HG02763 (cell line): Measurements from ENCODE around the gene SWI5.
"Not testable (repeated sequence)": the region's sequence is repeated elsewhere in the genome, so short reads cannot be mapped to it uniquely, and the experiment has no call there.

Experiments
- ATAC-seq: cut with Tn5 transposase; IDR thresholded peaks from one replicate; pipeline ENCODE4 v1.9.1; 2021; ENCODE audit warnings: mild to moderate bottlenecking, moderate library complexity; ENCODE audit not compliant: unreplicated experiment

Gene SWI5

DNA sequence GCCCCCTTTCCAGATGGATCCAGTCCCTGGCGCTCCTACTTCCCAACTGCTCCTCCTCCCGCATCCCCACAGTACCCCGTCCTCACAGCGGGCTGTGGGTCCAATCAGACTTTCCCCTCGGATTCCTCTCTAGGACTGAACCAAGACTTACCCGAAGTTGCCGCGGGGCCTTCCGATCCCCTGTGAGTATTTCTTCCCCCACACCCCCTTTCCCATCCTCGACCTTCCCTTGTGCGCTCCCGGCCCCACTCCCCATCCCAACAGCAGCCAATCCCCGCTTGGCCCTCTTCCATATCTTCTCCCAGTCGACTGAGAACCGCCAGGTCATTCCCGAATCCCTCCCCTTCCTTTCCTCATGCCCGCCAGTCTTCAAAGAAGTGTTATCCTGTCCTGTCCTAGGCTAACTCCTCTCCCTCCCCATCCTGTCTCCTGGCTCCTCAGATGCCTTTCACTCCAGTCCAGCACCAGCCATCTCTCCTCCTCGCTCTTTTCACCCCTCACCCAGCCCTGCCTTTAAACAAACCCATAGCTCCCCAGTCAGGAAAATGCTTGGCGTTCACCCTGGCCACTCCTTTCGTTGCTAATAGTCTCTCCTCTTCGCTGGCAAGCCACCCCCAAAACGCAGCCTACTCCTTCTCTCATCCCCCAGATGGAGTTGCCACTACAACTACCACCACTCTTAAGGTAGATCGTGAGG, 646 bp downstream of the SWI5 start:
- no peak for ATAC-seq

DNA sequence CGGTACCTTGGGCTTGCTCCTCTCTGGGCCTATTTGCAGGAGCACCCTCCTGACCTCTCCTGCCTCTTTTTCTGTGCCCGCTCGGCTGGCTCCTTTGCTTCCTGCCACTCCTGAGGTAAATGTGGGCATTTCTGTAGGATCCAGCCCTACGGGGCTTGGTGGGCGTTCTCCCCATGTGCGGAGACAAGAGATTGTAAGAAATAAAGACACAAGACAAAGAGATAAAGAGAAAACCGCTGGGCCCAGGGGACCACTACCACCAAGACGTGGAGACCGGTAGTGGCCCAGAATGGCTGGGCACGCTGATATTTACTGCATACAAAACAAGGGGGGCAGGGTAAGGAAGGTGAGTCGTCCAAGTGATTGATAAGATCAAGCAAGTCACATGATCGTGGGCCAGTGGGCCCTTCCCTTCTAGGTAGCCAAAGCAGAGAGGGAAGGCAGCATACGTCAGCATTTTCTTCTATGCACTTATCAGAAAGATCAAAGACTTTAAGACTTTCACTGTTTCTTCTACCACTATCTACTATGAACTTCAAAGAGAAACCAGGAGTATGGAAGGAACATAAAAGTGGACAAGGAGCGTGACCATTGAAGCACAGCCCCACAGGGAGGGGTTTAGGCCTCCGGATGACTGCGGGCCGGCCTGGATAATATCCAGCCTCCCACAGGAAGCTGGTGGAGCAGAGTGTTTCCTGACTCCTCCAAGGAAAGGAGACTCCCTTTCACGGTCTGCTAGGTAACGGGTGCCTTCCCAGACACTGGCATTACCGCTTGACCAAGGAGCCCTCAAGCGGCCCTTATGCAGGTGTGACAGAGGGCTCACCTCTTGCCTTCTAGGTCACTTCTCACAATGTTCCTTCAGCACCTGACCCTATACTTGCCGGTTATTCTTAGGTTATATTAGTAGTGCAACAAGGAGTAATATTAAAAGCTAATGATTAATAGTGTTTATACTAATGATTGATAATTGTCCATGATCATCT, 3.3 kb downstream of the SWI5 start:
- ATAC-seq = not testable (repeated sequence)

DNA sequence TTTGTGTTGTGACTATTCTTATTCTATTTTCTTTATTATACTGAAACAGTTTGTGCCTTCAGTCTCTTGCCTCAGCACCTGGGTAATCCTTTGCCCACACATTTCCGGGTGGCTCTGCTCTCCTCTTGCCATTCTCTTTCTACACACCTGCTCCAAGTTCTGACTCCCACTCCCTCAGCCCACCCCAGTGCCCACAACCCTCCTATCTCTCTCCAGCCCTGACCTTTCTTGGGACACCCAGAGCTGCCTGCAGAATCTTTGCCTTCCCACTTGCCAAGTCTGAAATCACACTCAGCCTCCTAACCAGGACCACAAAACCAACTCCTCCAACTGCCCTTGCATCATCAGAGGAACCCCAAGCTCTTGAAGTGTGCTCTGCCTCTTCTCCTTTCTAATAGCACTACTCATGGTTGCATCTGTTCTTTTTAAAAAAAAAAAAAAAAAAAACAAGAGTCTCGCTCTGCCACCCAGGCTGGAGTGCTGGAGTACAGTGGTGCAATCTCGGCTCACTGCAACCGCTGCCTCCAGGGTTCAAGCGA, 4.1 kb downstream of the SWI5 start:
- no peak for ATAC-seq

DNA sequence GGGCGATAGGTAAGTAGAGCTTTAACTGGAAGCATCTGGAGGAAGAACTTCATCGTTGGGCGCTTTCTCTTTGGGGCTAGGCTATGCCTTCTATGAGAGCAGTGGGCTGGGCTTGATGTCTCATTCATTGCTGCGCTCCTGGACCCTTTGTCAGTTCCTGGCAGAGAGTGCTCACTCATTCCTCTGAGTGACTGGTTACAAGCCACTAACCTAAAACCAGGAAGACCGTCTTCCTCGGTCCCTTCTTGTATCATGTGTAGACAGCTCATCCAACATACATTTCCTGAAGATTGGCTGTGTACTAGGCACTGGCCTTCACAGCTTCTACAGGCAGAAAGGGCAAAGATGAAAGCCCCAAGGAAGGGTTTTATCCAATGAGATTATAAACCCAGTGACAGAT, 6.4 kb downstream of the SWI5 start:
- no peak for ATAC-seq

DNA sequence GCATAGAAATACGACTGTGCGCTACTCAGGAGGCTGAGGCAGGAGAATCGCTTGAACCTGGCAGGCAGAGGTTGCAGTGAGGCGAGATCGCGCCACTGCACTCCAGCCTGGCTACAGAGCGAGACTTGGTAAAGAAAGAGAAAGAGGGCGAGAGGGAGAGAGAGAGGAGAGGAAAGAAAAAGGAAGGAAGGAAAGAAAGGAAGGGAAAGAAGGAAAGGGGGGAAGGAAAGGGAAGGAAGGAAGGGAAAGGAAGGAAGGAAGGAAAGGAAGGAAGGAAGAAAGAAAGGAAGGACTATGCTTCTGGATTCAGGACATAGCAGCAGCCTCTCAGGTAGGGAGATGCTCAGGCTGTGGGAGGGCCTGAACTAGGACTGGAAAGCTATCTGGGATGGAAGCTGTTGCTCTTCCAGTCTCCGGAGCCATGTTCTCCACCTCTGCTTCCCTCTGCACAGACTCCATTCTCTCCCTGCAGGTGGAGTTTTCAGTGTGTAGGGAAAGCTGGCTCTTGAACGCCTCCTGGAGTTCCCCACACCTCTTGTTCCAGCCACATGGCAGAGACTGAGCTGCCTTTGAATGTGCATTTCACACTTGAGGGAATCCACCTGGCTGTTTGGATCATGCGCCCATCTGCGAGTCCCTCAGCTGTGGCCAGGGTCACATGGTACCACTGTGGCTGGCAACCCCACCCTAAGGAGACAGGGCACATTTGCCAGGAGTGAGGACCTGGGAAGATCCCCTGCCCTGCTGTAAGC, 9.1 kb downstream of the SWI5 start:
- no peak for ATAC-seq

DNA sequence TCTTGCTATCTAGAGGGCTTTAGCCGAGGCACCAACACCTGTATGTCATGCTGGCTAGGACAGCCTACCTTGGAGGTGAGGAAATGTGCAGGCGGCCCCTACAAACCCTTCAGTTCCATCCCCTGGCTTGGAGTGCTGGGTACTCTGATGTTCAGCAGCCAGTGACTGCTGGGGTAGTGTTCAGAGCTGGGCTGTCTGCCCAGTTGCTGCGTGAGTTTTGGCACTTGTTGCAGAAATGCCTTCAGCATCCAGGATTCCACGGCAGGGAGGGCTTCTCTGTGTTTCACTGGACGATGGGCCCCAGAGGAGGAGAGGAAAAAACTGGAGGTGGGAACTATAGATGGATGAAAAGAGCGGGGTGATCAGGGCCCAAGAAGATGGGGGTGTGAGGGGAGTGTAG, 10.4 kb downstream of the SWI5 start:
- ATAC-seq = no peak

DNA sequence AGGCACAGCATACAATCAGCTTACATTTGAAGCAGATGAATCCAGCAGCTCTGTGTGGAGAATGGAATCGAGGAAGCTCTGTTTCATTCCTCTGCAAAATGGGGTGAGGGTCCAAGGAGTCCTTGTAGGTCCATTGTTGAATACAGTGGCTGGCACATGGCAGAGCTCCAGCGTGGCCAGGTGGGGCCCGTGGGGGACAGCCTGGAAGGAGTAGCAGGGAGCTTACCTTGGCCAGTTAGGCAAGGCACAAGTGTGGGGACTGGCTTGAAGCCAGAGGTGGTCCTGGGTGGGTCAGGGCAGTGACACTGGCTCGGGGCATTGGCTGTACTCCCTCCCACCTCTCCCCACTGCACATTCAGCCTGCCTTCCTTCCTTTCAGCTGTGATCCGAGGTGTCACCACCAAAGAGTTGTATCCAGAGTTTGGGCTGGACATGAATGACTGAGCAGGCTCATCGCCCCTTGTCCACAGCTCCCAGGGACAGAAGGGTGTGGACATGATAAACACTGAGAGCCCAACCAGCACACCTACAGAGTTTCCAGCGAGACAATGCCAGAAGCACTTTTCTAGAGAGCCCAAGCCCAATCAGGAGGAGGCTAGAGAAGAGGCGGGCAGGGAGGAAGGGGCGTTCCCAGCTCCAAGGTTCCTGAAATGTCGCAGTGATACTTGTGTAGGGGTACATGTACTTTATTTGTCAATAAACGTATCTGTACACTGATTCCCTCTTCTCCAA, 12.4 kb downstream of the SWI5 start:
- no peak for ATAC-seq

DNA sequence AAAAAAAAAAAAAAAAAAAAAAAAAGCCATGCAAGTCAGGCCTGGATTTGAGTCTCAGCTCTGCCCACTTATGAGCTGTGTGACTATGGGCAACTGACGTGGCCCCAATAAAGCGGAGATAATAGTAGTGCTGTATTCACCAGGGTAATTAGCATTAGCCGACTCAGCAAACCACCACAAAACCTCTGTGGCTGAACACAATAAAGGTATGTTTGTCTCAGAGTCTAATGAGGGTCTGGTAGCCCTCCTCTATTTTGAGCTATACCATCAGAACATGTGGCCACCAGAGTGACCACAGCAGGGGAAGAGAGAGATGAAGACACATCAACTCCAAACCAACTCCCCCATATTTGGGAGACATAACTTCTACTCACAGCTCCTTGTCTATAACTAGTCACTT, 15.9 kb downstream of the SWI5 start:
- no peak for ATAC-seq

DNA sequence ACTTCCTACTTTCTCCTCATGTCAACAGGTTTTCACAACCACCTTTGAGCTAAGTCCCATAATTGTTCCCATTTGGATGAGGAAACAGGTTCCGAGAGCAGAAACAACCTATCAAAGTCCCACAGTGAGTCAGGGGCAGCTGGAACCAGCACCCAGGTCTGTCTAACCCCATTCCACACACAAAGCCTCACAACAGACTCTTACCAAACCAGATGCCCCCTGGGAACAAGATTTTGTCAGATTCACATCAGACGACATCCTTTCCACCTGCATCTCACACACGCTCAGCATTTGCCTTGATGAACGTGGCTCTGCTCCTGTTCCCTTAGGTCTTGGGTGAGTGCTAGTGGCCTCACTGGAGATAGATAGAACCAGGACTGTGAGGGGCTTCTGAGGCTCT, 17.0 kb downstream of the SWI5 start:
- no peak for ATAC-seq

DNA sequence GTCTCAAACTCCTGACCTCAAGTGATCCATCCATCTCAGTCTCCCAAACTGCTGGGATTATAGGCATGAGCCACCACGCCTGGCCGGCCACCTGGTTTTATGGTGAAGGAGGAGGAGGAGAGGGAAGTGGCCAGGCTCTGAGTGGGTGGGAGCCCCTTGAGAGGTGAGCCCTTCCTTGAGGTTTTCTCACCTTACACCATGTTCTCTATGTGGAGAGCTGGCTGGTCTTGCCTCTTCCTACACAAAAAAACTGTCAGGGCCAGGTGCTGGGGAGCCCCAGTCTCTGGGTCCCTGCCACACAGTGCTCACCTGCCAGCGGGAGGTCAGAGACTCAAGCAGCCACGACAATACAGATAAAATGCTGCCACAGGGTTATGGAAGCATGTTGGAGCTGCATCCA, 18.1 kb downstream of the SWI5 start:
- ATAC-seq = no peak

DNA sequence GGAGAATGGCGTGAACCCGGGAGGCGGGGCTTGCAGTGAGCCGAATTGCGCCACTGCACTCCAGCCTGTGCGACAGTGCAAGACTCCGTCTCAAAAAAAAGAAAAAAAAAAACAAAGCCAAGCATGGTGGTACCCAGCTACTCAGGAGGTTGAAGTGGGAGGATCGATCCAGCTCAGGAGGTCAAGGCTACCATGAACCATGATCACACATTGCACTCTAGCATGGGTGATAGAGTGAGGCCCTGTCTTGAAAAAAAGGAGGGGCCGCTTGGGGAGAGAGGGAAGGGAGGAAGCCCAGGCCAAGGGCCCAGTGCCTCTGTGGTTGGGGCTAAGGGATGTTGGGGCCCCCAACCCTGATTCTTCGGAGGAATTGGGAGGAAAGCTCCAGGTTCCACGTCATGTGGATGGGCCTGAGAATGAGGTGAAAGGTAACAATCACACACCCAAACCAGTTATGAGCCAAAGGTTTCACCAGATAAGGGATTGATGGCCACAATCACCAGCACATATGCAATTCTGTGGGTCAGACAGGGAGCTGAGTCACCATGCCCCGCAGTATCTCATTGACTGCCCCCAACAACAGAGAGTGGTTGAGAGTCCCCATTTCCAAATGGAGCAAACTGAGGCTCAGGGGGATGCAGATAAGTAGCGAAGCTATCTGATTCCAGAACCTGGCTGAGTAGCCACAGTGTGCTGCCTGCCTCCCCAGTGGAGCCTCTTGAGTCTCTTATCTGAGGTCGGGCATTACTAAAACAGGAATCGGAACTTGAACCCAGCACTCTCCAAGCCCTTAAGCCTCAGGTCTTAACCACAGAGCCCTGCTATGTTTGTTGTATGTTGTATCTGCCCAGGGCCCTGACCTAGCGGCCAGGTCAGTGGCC, 20.5 kb downstream of the SWI5 start:
- no peak for ATAC-seq

DNA sequence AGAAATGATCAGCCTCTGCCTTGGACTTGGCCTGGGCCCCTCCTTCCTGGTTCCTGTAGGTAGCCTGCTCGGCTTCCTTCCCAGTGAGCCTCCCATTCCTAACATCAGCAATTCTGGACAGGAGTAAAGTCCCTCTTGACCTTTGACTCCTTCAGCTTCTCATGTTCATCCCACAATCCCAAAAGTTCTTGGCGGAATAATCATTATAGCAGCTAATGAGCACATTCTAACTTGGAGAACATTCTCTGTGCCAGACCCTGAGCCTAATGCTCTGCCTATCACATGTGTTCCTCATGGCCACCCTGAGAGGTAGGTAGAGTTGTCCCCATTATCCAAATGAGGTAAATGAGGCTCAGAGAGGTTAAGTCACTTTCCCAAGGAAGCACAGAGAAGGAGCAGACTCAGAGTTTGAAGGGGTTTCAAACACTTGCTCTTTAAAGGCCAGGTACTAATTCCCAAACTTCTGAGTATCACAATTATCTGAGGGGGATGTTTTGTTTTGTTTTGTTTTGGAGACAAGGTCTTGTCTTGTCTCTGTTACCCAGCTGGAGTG, 21.2 kb downstream of the SWI5 start:
- ATAC-seq = no peak

DNA sequence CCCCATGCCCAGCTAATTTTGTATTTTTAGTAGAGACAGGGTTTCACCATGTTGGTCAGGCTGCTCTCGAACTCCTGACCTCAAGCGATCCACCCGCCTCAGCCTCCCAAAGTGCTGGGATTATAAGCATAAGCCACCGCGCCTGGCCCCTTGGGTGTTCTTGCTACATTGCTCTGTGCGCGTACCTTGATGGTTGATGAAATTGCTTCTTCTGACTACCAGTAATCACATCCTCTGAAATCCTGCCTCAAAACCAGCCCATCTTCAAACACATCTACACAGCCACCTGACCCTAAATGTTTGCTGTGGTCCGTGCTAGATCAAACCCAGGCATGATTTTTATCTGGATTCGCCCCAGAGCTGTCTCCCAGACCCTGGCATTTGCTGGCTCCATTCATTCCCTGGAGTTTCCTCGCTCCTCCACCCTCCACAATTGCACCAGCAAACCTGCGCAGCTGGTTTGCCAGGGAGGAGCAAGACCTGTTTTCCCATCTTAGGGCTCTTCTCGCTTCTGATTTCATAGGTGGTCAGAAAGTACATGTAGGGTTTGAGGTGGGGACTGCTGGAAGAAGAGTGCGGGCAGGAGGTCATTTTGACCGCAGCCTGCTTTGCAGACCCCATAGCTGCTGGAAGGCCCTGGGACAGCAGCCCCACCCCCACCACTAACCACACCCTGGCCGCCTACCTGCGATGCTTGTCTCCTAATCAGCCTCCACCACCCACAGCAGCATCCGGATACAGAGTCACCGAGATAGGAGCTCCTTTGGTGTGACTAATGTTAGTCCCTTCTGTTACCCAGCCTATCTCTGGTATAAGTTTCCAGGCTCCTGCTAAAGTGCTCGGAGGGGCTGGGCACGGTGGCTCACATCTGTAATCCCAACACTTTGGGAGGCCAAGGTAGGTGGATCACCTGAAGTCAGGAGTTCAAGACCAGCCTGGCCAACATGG, 22.7 kb downstream of the SWI5 start:
- no peak for ATAC-seq

DNA sequence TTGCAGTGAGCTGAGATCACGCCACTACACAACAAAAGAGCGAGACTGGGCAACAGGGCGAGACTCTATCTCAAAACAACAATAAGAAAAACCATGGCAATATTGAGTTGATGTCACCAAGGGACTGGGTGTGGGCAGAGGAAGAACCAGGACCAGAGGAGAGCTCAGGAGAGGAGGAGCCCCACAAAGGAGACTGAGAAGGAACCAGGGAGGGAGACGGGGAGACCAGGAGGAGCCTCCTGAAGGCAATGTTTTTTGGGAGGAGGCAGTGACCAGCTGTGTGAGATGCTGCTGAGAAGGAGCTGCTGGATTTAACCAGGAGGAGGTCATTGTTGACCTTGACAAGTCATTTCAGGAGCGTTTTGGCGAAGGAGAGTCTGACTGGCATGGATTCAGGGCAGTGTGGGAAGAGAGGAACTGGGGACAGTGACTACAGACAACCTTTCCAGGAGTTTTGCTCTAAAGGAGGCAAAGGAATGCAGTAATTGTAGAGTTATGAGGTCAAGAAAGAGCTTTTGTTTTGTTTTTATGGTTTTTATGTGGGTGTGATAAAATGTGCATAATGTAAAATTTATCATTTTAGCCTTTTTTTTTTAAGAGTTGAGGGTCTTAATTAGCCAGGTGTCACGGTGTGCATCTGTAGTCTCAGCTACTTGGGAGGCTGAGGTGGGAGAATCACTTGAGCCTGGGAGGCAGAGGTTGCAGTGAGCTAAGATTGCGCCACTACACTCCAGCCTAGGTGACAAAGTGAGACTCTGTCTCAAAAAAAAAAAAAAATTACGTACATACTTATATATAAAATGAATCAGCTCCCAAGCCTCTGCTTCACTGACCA, 28.3 kb downstream of the SWI5 start:
- no peak for ATAC-seq

DNA sequence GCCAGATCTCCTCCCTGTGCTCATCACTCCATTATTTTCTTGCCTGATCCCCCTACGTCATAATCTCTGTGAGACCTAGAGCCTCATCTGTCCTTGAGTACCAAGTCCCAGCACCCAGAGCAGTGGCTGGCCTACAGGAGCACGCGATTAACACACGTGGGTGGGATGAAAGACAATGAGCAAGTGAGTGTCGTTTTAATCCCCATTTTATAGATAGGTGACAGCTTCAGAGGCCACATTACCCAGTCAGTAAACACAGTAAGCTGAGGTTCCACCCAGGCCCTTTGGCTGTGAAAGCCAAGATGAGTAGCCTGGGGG, 28.9 kb downstream of the SWI5 start:
- no peak for ATAC-seq

DNA sequence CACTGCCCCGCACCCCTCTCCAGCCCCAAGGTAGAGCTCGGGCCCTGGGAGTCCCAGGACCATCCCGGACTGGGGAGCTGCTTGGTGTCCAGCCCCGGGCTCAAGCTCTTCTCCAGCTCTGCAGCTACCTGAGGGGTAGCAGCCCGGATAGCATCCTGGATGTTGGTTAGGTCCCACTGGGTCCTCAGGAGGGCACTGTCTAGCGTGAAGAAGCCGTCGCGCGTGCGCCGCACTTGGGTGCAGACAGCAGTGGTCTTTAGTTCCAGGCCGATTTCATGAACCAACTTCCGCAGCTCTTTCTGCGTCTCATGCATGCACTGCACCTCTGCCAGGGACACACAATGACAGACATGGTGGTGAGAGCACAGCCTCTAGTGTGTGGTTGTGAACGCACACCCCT, 33.5 kb downstream of the SWI5 start:
- ATAC-seq = no peak

DNA sequence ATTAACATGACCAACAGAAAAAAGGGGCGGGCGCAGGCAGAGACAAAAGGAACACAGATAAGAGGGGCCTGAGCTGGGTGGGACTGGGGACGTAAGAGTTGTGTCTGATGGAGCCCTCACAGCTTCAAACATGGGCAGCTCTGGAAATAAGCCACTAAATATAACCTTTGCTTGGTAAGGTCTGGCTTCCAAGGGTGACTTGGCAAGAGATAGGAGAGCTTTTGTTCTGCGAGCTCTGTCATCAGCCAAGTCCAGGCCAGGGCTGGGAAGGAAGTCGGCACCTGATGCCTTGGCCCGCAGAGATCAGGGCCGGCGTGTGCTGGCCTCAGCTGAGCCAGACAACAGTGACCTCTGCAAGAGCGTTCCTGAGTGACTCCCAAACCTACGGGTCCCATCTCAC, 34.4 kb downstream of the SWI5 start:
- ATAC-seq = no peak
